Measurements from ENCODE around the gene BNIP5.

- TF ChIP-seq CTCF (IDR thresholded peaks at IDR 0.05; ENCODE audit: low read depth, low read length), result no peak
- TF ChIP-seq EZH2phosphoT487 (IDR thresholded peaks at IDR 0.05; ENCODE audit: low read depth), result no peak
These were observed 49.8 kb downstream of the BNIP5 start for GRCh38 chr6:36286858-36287257.
